ENCODE measurements around the gene ZC3H12A.

Gene ZC3H12A

DNA sequence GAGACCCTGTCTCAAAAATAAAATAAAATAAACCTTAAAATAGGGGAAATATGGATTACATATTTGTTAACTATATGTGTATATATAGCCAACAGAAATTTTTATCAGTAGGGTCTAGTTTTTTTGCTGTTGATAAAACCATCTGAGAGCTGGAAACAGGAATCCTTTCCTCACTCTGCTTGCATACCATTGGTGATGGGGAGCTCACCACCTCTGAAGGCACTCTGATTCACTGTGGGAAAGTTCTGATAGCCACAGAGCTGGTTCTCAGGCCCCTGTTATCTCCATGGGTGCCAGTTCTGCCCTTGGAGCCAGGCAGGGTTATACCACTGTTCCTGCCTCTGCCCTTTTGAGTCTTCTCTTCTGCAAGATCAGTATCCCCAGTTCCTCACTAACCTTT, 17.8 kb upstream of the ZC3H12A start:
- no peak for DNase-seq

DNA sequence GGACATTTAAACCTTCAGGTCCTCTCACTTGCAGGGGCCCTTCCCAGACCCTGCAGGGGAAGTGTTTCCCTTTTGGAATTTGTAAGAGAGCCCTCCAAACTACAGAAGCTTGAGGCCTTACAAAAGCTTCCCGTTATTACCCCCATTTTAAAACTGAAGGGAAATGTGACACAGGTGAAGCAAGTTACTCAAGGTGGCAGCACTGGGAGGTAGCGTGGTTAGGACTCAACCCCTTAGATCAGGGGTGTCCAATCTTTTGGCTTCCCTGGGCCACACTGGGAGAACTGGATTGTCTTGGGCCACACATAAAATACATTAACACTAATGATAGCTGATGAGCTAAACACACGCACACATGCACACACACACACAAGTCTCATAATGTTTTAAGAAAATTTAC, 15.8 kb upstream of the ZC3H12A start:
- peak in 1 of 2 experiments; percentile 13 for DNase-seq

DNA sequence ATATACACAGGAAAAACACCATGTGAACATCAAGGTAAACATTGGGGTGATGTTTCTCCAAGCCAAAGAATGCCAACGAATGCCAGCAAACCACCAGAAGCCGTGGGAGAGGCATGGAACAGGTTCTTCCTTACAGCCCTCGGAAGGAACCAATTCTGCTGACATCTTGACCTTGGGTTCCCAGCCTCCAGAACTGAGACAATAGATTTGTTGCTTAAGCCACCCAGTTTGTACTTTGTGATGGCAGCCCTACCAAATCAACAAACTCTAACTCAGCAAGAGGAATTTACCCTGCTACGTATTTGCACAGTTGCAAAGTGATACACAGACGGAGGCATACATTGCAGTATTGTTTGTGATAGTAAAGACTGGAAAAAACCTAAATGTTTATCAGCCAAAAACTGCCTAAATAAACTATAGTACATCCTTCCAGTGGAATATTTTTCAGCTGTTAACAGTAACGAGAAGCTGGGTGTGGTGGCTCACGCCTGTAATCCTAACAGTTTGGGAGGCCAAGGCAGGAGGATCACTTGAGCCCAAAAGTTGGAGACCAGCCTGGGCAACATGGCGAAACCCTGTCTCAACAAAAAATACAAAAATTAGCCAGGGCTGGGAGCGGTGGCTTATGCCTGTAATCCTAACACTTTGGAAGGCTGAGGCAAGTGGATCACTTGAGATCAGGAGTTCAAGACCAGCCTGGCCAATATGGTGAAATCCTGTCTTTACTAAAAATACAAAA, 12.5 kb upstream of the ZC3H12A start:
- no peak for DNase-seq

DNA sequence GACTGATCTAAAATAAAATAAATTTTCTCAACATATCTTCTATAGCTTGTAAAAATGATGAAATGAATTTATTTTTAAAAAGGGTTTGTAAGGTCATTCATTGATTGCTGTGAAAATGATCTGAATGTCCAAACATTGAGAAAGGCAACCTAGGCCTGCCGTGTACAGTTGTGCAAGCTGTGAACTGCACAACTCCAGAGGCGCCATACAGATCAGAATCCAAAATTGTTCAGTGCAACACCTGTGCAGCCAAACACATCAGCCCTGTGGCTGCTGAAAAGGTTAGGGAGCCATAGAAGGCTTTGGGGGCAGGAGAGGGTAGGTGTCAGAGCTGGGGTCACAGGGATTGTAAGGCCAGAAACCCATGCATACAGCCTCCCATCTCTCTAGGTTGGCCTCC, 9.9 kb upstream of the ZC3H12A start:
- no peak for DNase-seq

DNA sequence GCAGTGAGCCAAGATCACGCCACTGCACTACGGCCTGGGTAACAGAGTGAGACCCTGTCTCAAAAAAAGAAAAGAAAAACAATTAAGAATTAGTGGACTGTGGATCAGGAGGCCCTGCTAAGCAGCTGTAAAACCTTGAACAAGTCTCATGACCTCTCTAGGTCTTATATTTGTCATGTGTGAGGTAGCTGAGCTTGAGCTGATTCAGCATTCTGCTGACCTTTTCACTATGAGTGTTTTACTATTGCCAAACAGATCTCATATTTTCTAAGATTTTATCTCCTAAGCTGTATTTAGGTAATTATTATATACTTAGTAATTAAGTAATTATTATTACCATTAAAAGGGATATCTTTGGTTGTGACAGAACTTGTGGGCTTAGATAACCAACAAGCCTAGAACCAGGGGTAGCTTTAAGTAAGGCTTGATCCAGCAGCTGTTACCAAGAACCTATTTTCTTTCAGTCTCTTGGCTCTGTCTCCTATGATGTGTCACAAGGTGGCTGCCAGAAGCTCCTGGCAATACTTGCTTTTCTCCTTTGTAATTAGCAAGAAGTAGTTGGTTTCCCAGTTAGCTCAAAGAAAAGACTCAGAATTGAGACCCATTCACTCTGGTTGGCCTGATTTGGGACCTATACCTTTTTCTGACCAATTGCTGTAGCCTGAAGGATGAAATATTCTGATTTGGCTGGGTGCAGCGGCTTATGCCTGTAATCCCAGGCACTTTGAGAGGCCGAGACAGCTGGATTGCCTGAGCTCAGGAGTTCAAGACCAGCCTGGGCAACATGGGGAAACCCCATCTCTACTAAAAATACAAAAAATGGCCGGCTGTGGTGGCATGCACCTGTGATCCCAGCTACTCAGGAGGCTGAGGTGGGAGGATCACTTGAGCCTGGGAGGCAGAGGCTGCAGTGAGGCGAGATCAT, 8.5 kb upstream of the ZC3H12A start:
- no peak for DNase-seq

DNA sequence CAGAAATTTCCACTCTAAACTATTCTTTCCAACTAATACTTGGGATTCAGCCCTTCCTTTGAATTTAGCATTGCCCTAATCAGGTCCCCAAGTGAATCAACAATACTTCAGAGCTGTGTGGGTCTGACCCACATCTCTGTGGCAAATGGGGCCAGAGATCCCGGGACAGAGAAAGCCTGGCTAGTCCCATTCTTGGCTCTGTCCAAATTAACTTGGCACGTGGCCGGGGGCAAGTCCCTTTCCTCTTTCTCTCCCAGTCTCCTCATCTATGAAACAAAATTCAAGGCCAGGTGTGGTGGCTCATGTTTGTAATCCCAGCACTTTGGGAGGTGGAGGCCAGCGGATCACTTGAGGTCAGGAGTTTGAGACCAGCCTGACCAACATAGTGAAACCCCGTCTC, 6.3 kb upstream of the ZC3H12A start:
- DNase-seq = no peak

DNA sequence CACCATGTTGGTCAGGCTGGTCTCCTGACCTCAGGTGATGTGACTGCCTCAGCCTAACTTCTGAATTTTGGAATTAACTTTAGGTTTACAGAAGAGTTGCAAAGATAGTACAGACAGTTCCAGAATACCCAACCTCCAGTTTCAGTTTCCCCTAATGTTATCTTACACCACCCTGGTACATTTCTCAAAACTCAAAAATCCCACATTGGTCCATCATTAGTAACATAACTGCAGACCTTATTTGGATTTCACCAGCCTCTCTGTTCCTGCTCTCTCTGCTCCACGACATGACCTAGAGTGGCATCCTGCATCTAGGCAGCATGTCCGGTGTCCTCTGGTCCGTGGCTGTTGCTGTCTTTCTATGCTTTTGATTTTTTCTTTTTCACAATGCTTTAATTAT, 5.0 kb upstream of the ZC3H12A start:
- no peak for DNase-seq

DNA sequence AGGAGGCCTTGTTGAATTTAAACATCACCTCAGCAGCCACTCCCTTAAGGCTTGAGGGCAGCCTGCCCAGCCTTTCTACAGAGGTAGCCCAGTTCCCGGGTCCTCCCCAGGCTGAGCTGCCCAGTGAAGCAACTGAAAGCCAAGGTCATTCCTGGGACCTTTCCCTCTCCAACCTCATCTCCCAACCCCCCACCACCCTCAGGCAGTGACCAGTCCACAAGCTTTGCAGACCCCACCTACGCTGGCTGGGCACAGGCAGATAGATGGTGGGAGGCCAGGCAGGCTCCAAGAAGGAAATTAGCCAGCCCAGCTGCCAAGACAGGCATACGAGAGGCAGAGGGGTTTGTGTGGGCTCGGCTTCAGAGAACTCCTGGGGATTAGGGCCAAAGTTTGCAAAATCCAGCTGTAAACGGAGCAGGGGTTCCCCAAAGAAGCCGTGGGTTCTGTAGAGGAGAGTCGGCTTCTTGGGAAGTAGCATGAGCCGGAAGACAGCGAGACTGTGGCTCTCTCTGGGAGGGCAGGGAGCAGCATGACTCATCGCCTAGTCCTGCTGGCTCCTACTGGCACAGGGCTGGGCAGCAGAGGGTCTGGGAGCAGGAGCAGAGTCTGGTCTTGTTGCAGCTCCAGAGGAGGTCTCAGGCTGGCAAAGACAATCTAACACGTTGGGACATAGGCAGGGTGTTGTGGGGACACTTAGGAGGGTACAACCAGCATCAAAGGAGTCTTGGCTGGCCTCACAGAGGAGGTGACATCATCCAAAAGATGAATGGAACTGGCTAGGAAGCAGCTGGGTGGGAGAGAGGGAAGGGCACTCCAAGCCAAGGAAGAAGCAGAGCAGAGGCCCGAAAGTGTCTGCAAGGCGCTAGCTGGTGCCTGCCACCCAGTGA, 2.8 kb upstream of the ZC3H12A start:
- peak in 1 of 2 experiments; percentile 39 for DNase-seq

DNA sequence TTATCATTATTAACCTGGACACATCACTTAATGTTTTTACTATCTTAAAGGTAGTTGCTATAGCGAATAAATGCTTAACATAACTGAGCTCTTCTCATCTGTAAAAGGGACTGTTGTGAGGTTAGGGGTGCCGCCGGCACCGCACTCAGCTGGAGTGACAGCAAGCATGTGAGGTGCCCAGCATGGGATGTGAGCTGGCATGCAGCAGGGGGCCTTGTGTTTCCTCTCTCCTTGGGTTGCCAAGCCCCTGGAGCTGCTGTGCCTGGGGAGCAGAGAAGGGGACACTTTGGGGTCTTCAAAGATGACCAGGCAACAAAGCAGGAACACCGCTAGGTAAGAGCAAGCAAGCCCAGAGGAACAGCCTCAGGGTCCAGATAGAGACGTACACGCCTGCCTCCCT, 2.1 kb upstream of the ZC3H12A start:
- peak in 1 of 2 experiments; percentile 39 for DNase-seq

DNA sequence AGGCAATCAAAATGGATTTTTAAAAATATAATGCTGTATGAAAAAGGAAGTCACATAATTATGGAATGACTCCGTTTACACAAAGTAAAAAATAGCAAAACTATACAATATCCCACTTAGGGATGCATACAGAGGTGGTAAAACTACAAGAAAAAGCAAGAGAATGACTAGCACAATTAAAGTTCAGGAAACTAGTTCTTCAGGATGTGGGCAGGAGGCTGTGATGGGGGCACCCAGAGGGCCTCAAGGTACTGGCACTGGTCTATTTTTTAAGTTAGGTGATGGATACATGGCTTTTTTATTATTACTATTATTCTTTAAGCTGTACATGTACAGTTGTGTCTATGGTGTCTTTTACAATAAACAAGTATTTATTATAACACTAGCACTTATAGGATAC, 1.4 kb upstream of the ZC3H12A start:
- no peak for DNase-seq

DNA sequence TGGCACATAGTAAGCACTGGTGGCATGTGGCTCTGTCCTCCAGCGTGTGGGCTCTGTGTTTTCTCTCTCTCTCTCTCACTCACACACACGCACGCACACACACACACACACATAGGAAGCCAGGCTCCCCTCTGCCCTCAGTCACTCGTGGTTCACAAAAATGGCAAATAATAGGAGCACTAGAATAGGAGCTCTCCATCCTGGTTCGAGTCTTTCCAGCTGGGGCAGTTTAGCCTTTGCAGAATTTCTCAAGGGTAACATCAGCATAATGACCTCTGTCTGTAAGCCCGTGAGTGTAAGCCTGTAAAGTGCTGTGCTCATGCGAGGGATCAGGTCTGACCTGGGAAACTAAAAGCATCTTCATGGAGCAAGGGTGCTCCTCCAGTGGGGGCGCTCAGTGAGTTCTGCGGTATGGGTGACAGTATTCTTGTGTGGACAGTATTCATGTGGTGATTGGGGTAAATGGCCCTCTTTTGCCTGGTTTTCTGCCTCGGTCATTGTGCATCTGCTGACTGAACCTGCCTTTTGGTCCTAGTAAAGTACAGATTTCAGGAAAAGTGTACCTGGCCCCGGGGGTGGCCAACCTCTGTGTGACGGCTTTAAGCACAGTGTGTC, 842 bp upstream of the ZC3H12A start:
- no peak for DNase-seq

DNA sequence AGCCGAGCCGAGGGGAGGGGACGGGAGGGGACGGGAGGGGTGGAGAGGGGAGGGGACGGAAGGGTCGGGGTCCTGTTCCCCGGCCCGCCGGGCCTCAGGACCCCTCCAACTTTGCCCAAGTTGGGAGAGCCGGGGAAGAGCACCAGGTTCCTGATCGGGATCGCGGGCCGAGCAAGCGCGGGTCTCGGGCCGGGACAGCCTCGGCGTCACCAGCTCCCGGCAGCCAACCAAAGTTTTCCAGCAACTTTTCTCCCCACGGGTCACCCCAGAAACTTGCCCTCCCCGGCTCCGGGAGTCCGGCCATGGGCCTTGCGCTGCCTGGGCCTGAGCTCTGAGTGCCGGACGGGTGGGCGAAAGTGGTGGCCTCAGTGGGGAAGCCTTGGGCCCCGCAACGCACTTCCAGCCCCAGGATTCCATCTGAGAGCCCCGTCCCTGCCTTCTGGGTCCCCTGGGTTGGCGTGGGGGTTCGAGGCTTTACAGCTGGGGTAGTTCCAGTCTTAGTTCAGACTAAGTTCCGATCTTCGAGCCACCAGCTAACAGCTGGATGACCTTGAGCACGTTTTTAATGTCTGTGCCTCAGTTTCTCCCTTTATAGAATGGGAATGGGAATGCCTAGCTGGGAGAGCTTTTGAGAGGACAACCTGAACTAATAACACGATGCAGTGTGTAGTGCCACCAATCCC, 458 bp downstream of the ZC3H12A start:
- DNase-seq = no peak

DNA sequence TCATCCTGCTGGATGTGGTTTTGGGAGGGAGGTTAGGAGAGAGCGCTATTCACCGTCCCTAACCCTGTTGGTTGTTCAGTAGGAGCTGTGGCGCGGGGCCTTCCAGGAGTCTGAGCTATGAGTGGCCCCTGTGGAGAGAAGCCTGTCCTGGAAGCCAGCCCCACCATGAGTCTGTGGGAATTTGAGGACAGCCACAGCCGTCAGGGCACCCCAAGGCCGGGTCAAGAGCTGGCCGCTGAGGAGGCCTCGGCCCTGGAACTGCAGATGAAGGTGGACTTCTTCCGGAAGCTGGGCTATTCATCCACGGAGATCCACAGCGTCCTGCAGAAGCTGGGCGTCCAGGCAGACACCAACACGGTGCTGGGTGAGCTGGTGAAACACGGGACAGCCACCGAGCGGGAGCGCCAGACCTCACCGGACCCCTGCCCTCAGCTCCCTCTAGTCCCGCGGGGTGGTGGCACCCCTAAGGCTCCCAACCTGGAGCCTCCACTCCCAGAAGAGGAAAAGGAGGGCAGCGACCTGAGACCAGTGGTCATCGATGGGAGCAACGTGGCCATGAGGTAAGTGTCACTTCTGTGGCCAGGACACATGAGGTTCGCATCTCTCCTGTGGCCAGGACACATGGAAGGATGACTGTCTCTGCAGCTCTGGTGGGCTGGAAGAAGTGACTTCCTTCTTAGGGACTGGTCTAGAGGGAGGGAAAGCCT, 1.2 kb downstream of the ZC3H12A start:
- no peak for DNase-seq

DNA sequence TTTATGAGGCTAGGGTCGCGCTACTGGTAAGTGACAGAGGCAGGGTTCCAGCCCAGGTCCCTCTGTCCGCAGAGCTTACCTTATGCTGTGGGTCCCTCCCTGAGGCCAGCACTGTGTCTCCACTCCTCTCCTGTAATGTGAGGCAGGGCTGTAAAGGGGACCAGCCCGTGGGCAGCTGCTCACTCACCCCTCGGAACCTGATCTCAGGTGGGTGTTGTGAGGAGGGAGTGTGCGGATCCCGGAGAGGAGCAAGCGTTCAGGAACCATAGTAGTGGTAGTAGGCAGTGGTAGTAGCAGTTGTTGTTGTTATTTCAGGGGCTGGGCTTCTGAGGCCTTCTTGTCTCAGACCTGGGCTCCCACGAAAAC, 1.7 kb downstream of the ZC3H12A start:
- no peak for DNase-seq

DNA sequence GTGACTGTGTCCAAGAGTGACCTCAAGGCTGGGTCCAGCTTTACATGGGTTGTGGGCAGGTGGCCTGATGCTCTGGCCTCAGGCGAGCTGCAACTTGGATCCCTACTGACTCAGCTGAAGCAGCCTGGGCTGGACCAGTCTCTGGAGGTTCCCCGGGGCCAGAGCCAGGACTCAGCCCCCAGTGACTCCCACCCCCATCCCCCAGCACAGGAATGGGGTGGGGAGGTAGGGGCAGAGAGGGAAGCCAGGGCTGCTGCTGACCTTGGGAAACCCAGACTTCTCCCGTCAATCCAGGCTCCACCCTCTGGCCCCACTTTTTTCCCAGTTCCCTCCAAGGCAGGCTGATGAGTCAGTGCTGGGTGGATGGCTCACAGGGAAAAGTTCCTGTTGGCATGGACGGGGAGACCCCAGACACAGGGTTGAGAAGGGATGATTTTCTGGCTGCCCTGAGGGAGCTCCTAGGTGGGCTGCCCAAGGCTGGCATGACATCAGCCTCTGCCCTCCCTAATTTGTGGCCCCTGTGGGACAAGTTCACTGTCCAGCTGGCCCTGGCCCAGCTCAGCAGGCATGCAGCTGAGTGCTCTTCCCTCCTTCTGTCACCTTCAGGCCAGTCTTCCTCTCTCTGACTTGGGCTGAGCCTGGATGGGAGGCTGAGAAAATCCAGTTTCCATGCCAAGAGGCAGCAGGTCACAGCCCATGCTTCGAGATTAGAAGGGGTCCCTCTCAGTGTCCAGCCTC, 2.2 kb downstream of the ZC3H12A start:
- no peak for DNase-seq

DNA sequence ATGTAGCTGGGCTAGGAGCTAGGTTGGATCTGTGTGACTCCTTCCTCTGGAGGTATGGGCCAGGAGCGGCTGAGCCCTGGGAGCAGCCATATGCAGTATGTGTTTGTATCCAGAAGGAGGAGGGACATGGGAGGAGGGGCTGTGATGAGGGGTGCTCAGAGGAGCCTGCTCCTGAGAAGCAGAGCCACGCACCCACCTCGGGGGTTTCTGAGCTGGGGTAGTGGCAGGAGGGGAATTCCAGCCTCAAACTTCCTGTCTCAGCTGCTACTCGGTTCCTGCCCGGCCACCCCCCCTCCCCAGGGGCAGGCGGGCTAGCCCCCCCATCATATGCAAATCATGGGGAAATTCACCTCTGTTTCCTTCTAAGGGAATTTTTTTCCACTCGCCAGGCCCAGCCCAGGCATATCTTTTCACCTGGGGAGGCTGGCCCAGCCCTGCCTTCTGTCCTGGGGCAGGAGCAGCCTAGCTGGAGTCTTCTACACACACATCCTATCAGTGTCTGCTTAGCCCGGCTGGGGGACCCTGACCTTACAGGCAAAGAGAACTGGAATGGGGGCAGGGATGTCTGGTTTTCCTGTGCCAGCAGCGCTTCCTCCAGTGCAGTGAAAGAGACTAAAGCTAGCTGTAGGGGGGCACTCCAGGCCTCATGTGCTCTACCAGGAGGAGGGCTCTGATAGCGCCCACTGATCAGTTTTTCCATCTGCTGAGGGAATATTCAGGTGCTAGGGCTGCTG, 3.0 kb downstream of the ZC3H12A start:
- peak; percentile 16 to 17 for DNase-seq

DNA sequence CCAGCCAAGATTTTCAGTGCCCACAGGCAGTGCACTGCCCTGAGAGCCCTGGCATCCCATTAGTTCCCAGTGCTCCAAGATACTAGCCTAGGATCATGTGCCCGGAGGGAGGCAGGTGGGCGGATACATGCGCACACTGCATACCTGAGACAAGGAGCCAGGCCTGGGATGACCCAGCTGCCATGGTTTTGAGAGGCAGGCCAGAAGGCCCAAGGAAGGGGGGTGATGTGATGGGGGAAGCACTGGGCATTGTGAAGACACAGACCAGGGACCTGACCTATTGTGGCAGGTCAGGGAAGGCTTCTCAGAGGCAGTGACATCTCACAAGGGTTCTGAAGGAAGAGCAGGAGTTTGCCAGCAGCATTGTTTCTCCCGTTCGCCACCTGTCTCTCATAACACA, 3.6 kb downstream of the ZC3H12A start:
- DNase-seq = no peak

DNA sequence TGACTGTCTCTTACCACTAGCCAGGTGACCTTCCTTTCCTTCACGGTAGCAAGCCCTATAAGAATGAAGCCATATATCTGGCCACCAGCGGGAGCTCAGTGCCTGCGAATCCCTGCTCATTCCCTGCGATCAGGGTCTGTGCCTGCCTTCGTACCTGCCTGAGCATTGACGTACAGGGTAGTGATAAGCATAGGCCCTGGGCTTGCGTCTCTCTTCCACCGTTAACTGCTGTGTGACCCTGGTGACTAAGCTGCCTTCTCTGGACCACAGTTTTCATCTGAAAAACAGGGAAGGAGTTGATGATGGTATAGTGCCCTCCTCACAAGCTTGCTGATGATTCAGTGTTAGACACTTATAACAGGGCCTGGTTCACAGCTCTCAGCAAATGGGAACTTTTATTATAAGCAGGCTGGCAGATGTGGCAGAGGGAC, 4.1 kb downstream of the ZC3H12A start:
- no peak for DNase-seq

DNA sequence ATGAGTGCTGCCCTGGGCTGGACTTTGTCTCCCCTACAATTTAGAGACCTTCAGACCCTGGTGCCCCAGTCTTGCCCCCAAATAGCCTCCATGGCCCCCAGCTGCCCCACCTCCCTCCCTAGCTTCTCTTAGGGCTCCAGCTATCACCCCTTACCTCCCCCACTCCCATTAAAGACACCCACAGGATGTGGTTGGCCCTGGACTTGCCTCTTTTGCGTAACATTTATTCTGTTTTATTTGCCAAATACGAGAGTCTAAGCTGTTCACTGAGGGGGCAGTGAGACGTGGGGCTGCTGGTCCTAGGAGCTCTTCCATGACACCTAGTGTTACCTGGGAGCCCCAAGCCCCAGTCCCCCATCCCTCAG, 4.5 kb downstream of the ZC3H12A start:
- DNase-seq = no peak
